Mammary epithelial cell (primary cell): ENCODE data around the gene TMEM247.

ENCODE experiments used
- EZH2 ChIP-seq: IDR thresholded peaks from 2 replicates; pipeline ENCODE4 v1.6.1; 2012; ENCODE audit warnings: low read length, inconsistent platforms, borderline replicate concordance
- TF ChIP-seq, protein P1 (sequence below), 2 donors: IDR thresholded peaks in 1 of 2; conservative IDR thresholded peaks in 1 of 2; 2 replicates each; pipeline ENCODE4 v1.5.1; 2011 to 2012; ENCODE audit warnings: inconsistent platforms in 2 of 2, low read length in 2 of 2, mild to moderate bottlenecking in 2 of 2, control low read depth in 1 of 2, low read depth in 1 of 2; ENCODE audit not compliant: insufficient read depth in 1 of 2; ENCODE audit errors: extremely low read depth in 1 of 2

DNA sequence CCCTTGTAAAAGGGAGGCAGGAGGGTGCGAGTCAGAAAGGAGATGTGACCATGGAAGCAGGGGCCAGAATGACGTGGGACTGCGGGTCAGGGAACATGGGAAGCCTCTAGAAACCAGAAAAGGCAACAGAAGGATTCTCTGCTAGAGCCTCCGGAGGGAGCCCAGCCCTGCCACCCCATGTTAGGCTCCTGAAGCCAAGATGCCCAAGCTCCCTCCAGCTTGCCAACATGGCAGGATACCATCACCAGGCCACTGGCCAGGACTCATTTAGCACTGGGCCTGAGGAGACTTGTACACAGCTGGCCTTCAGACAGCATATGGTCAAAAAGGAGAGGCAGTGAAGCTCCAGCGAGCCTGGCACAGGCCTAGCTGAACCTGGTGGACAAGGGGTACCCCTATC is 5.6 kb downstream of the TMEM247 start:
- TF ChIP-seq EZH2: no peak
- TF ChIP-seq, protein P1, sequence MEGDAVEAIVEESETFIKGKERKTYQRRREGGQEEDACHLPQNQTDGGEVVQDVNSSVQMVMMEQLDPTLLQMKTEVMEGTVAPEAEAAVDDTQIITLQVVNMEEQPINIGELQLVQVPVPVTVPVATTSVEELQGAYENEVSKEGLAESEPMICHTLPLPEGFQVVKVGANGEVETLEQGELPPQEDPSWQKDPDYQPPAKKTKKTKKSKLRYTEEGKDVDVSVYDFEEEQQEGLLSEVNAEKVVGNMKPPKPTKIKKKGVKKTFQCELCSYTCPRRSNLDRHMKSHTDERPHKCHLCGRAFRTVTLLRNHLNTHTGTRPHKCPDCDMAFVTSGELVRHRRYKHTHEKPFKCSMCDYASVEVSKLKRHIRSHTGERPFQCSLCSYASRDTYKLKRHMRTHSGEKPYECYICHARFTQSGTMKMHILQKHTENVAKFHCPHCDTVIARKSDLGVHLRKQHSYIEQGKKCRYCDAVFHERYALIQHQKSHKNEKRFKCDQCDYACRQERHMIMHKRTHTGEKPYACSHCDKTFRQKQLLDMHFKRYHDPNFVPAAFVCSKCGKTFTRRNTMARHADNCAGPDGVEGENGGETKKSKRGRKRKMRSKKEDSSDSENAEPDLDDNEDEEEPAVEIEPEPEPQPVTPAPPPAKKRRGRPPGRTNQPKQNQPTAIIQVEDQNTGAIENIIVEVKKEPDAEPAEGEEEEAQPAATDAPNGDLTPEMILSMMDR (conservative IDR thresholded peaks at IDR 0.05 in 1 of 2, IDR thresholded peaks at IDR 0.05 in 1 of 2; ENCODE audit: extremely low read depth in 1 of 2, insufficient read depth in 1 of 2, low read depth in 1 of 2, low read length in 2 of 2): no peak
